Measurements from ENCODE around the gene FOXO4. TPM values are rescaled to one million over a fixed set of nuclear protein-coding genes. Genes with fewer than 3 reads are reported as not detected.

The FOXO4 gene
- total RNA-seq, 4 donors from 2014 or later: 28.2 to 45.0 (median 35.3) TPM

DNA sequence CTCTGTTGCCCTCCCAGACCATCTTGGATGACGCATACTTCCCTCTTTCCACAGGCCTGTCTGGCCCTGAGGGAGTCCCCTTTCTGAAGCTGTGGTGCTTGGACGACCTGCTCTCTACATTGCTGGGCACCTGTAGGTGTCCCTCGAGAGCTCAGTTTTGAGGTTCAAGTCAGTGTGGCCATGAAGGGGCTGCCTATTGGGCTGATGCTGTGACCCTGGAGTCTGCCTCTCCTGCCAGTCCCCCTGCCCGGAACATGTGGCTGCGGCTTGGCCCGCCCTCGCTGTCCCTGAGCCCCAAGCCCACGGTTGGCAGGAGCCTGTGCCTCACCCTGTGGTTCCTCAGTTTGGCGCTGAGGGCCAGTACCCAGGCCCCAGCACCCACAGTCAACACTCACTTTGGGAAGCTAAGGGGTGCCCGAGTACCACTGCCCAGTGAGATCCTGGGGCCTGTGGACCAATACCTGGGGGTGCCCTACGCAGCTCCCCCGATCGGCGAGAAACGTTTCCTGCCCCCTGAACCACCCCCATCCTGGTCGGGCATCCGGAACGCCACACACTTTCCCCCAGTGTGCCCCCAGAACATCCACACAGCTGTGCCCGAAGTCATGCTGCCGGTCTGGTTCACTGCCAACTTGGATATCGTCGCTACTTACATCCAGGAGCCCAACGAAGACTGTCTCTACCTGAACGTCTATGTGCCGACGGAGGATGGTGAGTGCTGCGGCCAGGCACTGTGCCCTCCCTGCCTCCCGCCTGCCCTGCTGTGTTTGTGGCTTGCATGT, 52.0 kb downstream of the FOXO4 start:
- no peaks in the 10 kb centered on the region for H3K9me3 ChIP-seq
- 75% methylated on average over 16 of the region's 28 CpGs for WGBS
- H3K27ac ChIP-seq (replicated peaks in 1 of 4): no peak overlapping the region
- H3K36me3 ChIP-seq: peaks cover 0 to under 1% (median 0%) of the 10 kb centered on the region in 4 donors
- no peaks in the 10 kb centered on the region for H3K27me3 ChIP-seq
- no peak for DNase-seq (ENCODE audit: extremely low spot score)
- H3K4me3 ChIP-seq: no peak overlapping the region
- intact Hi-C loops (cut with DNase I): no loop called here
- H3K4me1 ChIP-seq: peaks cover 5 to 36% (median 30%) of the 10 kb centered on the region in 4 donors
- TF ChIP-seq POLR2AphosphoS5 (IDR thresholded peaks at IDR 0.05): no peak
- TF ChIP-seq POLR2A (IDR thresholded peaks at IDR 0.05; ENCODE audit: low read depth): no peak
- no peak for TF ChIP-seq EP300 (IDR thresholded peaks at IDR 0.05)
- TF ChIP-seq, protein P1, sequence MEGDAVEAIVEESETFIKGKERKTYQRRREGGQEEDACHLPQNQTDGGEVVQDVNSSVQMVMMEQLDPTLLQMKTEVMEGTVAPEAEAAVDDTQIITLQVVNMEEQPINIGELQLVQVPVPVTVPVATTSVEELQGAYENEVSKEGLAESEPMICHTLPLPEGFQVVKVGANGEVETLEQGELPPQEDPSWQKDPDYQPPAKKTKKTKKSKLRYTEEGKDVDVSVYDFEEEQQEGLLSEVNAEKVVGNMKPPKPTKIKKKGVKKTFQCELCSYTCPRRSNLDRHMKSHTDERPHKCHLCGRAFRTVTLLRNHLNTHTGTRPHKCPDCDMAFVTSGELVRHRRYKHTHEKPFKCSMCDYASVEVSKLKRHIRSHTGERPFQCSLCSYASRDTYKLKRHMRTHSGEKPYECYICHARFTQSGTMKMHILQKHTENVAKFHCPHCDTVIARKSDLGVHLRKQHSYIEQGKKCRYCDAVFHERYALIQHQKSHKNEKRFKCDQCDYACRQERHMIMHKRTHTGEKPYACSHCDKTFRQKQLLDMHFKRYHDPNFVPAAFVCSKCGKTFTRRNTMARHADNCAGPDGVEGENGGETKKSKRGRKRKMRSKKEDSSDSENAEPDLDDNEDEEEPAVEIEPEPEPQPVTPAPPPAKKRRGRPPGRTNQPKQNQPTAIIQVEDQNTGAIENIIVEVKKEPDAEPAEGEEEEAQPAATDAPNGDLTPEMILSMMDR (IDR thresholded peaks at IDR 0.05): no peak

DNA sequence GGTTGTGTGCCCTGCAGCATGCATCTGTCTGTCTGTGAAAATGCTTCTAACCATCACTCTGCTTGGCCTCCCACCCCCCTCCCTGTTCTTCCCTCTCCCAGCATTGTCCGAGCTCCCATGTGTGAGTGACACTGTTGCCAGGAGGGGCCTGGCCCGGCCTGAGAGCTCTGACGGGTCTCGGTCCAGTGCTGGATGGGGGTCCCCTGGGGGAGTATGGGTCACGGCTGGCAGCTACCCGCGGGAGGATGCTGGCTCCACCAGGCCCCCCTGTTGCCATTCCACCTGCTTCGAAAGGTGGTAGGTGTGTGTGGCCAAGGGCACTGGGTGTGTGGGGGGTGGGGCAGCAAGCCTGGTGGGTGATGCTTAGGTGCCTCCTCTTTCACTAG, 52.6 kb downstream of the FOXO4 start:
- no peaks in the 10 kb centered on the region for H3K36me3 ChIP-seq
- no CpG with 5 or more reads among the region's 8 CpGs for WGBS

DNA sequence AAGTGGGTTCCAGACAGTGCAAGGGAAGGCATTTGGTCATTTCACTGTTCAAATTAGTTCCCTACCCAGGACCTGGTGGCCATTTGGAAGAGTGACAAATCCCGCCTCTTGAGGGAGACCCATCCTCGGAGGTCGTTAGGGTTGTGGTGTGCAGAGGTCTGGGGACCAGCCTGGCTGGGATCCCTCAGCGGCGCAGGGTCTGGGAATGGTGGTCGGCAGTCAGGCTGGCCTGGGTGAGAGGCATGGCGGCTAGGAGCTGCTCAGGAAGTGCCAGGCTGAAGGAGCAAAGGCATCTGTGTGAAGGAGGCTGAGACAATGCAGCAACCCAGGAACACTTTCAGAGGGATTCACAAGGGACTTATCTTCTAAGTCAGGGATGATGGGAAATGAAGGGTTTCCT, 55.7 kb downstream of the FOXO4 start:
- Histone ChIP-seq H3K9me3 (no peaks in the 10 kb centered on the region), H3K27ac (replicated peaks in 1 of 4) (no peak overlapping the region), H3K36me3 (no peaks in the 10 kb centered on the region), H3K4me3 (no peak overlapping the region), H3K27me3 (no peaks in the 10 kb centered on the region), H3K4me1 (peaks cover 0 to 6% (median 0%) of the 10 kb centered on the region in 4 donors)
- no peak for TF ChIP-seq EP300 (IDR thresholded peaks at IDR 0.05)
- TF ChIP-seq, protein P1 (IDR thresholded peaks at IDR 0.05): no peak
- no peak for TF ChIP-seq POLR2AphosphoS5 (IDR thresholded peaks at IDR 0.05)
- TF ChIP-seq POLR2A (IDR thresholded peaks at IDR 0.05; ENCODE audit: low read depth): no peak
- DNase-seq (ENCODE audit: extremely low spot score): no peak
- 69% methylated on average over 7 of the region's 7 CpGs for WGBS
- intact Hi-C loops (cut with DNase I): no loop called here

More for the DNA sequence above, 52.6 kb downstream of the FOXO4 start:
- Histone ChIP-seq H3K27ac (replicated peaks in 1 of 4) (no peak overlapping the region), H3K4me1 (peaks cover 5 to 34% (median 26%) of the 10 kb centered on the region in 4 donors), H3K27me3 (no peaks in the 10 kb centered on the region), H3K4me3 (no peak overlapping the region), H3K9me3 (no peaks in the 10 kb centered on the region)
- intact Hi-C loops (cut with DNase I): no loop called here
- TF ChIP-seq, protein P1 (IDR thresholded peaks at IDR 0.05): no peak
- TF ChIP-seq EP300 (IDR thresholded peaks at IDR 0.05) (no peak), POLR2AphosphoS5 (IDR thresholded peaks at IDR 0.05) (no peak), POLR2A (IDR thresholded peaks at IDR 0.05; ENCODE audit: low read depth) (no peak)
- no peak for DNase-seq (ENCODE audit: extremely low spot score)

Small RNA genes within 50 kb of the gene (small RNA-seq; reads per million reads assigned to genes)
- gene CXorf65: 0 reads per million in 3 donors

Other genes starting within 250 kb of the FOXO4 start
- gene TEX11, start 187.1 kb upstream of the FOXO4 start, total RNA-seq: not detected
- gene SLC7A3, start 164.8 kb upstream of the FOXO4 start, total RNA-seq: not detected
- gene SNX12, start 27.5 kb upstream of the FOXO4 start, total RNA-seq: 10 to 100 TPM; 41.9 to 85.1 (median 64.8) TPM
- gene CXorf65, start 10.9 kb downstream of the FOXO4 start, total RNA-seq: not detected
- gene IL2RG, start 15.7 kb downstream of the FOXO4 start, total RNA-seq: 1 to 10 TPM; 1.1 to 7.9 (median 4.3) TPM
- 10 to 100 TPM; 23.7 to 34.2 (median 28.2) TPM for gene MED12, start 22.7 kb downstream of the FOXO4 start, total RNA-seq
- gene NLGN3, start 49.0 kb downstream of the FOXO4 start, total RNA-seq: 1 to 10 TPM; 1.2 to 2.8 (median 2.4) TPM
- gene GJB1, start 127.4 kb downstream of the FOXO4 start, total RNA-seq: under 1 TPM in 1 of 4 donors, not detected in 3; 0.19 TPM
- 10 to 100 TPM in 3 of 4 donors, 1 to 10 TPM in 1; 9.9 to 19.0 (median 16.8) TPM for gene ZMYM3, start 158.3 kb downstream of the FOXO4 start, total RNA-seq
- 100 to 1,000 TPM; 191 to 237 (median 235) TPM for gene NONO, start 187.8 kb downstream of the FOXO4 start, total RNA-seq
- gene ITGB1BP2, start 205.9 kb downstream of the FOXO4 start, total RNA-seq: 10 to 100 TPM; 12.0 to 35.7 (median 22.2) TPM

Data from esophagus muscularis mucosa (tissue), 4 donors.